ENCODE data around the gene KLHL6. TPM values are rescaled to one million over a fixed set of nuclear protein-coding genes. Genes with fewer than 3 reads are reported as not detected.

KLHL6 gene
- total and polyA plus RNA-seq, 3 experiments from 2014 or later: 9.1 to 31.3 (median 31.0) TPM

Other genes with a start within 250 kb of the KLHL6 start
- 1 to 10 TPM; 2.8 to 3.5 TPM for gene MCF2L2, start 127.1 kb downstream of the KLHL6 start, total RNA-seq
- gene MCF2L2, start 127.1 kb downstream of the KLHL6 start, polyA plus RNA-seq: 0.78 TPM
- 10 to 100 TPM; 13.4 to 16.9 TPM for gene KLHL24, start 79.9 kb upstream of the KLHL6 start, total RNA-seq
- gene KLHL24, start 79.9 kb upstream of the KLHL6 start, polyA plus RNA-seq: 44.9 TPM
- 10 to 100 TPM; 30.5 to 31.6 TPM for gene YEATS2, start 142.1 kb upstream of the KLHL6 start, total RNA-seq
- gene YEATS2, start 142.1 kb upstream of the KLHL6 start, polyA plus RNA-seq: 5.7 TPM

Measured in CD8-positive, alpha-beta memory T cell (primary cell).